HCT116 (cell line): ENCODE results near the gene MBNL2. TPM values are rescaled to one million over a fixed set of nuclear protein-coding genes. Genes with fewer than 3 reads are reported as not detected.

Source experiments
- ATAC-seq: fragments of 200-7000 bp; cut with Tn5 transposase; 2 replicates; pipeline ENCODE4 v1.9.1; 2020; ENCODE audit warnings: mild to moderate bottlenecking, moderate library complexity
- BruUV-seq: library from RNA; stranded (reverse); fragments of 400-500 nt; replicated peaks from 2 replicates; lab custom pipeline; 2021; lab: Mats Ljungman, UMichigan
- CTCF ChIA-PET: fragments of 300-600 bp; sonication (Branson Sonifier 250); formaldehyde crosslinking; loops from one replicate; lab custom pipeline; 2021; ENCODE audit warnings: antibody characterized with exemption; lab: Charles Lee
- POLR2A ChIA-PET: fragments of 300-600, 350-600 bp; sonication (Branson Sonifier 250); formaldehyde crosslinking; loops from one replicate; lab custom pipeline; 2021; ENCODE audit warnings: antibody characterized with exemption; lab: Charles Lee
- RAD21 ChIA-PET, 2 experiments: fragments of 300-600 bp; sonication (Branson Sonifier 250); formaldehyde crosslinking; loops; one replicate each; lab custom pipeline; 2023; ENCODE audit warnings: low total read pairs in 2 of 2; ENCODE audit not compliant: uncharacterized antibody in 2 of 2, unreplicated experiment in 2 of 2, low non-redundant PET in 1 of 2; lab: Charles Lee
- DNase-seq: peaks from one replicate; pipeline ENCODE4 v3.0.0-alpha.2; 2010; ENCODE audit warnings: low read depth, low spot score
- H2AFZ ChIP-seq: fragments of 200-600 bp; shearing (Covaris generic), sonication (generic); 2 replicates; pipeline ENCODE4 v1.6.1; 2017; ENCODE audit warnings: low read depth, mixed run types, mixed read lengths, antibody characterized with exemption, low read length; ENCODE audit not compliant: poor library complexity, severe bottlenecking
- H3K27ac ChIP-seq: 2 replicates; pipeline ENCODE4 v1.5.1; 2012; ENCODE audit warnings: low read depth, low read length
- H3K27me3 ChIP-seq: fragments of 200-600 bp; sonication (generic); 2 replicates; pipeline ENCODE4 v1.6.1; 2016; ENCODE audit warnings: mixed run types, low read length, mixed read lengths; ENCODE audit not compliant: insufficient read depth
- H3K36me3 ChIP-seq, 2 experiments: fragments of 200-500 bp in 1 of 2; fragments of 200-600 bp in 1 of 2; sonication (Bioruptor generic) in 1 of 2; sonication (generic) in 1 of 2; 2 replicates each; pipeline versions ENCODE4 v1.5.1 to v1.6.1; 2014 to 2016; ENCODE audit warnings: low read length in 2 of 2, inconsistent platforms in 1 of 2, mixed read lengths in 1 of 2, mixed run types in 1 of 2; ENCODE audit not compliant: insufficient read depth in 2 of 2, control insufficient read depth in 1 of 2
- H3K4me1 ChIP-seq, 2 experiments: fragments of 200-600 bp in 1 of 2; sonication (generic) in 1 of 2; 2 replicates each; pipeline versions ENCODE4 v1.5.1 to v1.6.1; 2012 to 2017; ENCODE audit warnings: low read length in 2 of 2, inconsistent platforms in 1 of 2, mild to moderate bottlenecking in 1 of 2, mixed read lengths in 1 of 2, mixed run types in 1 of 2, moderate library complexity in 1 of 2; ENCODE audit not compliant: insufficient read depth in 2 of 2, control insufficient read depth in 1 of 2
- H3K4me2 ChIP-seq: fragments of 200-600 bp; sonication (generic); 2 replicates; pipeline ENCODE4 v1.6.1; 2017; ENCODE audit warnings: mixed run types, low read length, mixed read lengths
- H3K4me3 ChIP-seq, 2 experiments: fragments of 200-600 bp in 1 of 2; sonication (generic) in 1 of 2; replicated peaks in 1 of 2; 2 replicates each; pipeline ENCODE4 v1.5.1; 2011 to 2016; ENCODE audit warnings: low read length in 2 of 2, control low read depth in 1 of 2, low read depth in 1 of 2, mild to moderate bottlenecking in 1 of 2, mixed read lengths in 1 of 2, mixed run types in 1 of 2
- H3K79me2 ChIP-seq: fragments of 200-600 bp; sonication (generic); 2 replicates; pipeline ENCODE4 v1.6.1; 2017; ENCODE audit warnings: mild to moderate bottlenecking, mixed run types, low read length, moderate library complexity, mixed read lengths; ENCODE audit not compliant: insufficient read depth
- H3K9ac ChIP-seq: fragments of 200-600 bp; sonication (generic); 2 replicates; pipeline ENCODE4 v1.6.1; 2016; ENCODE audit warnings: low read length, mixed read lengths
- H3K9me2 ChIP-seq: fragments of 200-600 bp; sonication (generic), shearing (Covaris generic); 2 replicates; pipeline ENCODE4 v1.6.1; 2017; ENCODE audit warnings: mixed run types, mild to moderate bottlenecking, moderate library complexity; ENCODE audit not compliant: insufficient read depth
- H3K9me3 ChIP-seq, 2 experiments: fragments of 200-500 bp in 1 of 2; fragments of 200-600 bp in 1 of 2; sonication (Bioruptor generic) in 1 of 2; sonication (generic) in 1 of 2; 2 replicates each; pipeline ENCODE4 v1.6.1; 2014 to 2017; ENCODE audit warnings: low read length in 2 of 2, mixed read lengths in 2 of 2, inconsistent platforms in 1 of 2, low read depth in 1 of 2, mild to moderate bottlenecking in 1 of 2, mixed run types in 1 of 2, moderate library complexity in 1 of 2; ENCODE audit not compliant: control insufficient read depth in 1 of 2, insufficient read depth in 1 of 2
- H4K20me1 ChIP-seq: fragments of 200-600 bp; sonication (generic), shearing (Covaris generic); 2 replicates; pipeline ENCODE4 v1.6.1; 2017; ENCODE audit warnings: mixed run types, mild to moderate bottlenecking, moderate library complexity; ENCODE audit not compliant: insufficient read depth
- CBX3 ChIP-seq: IDR thresholded peaks from 2 replicates; pipeline ENCODE4 v1.6.1; 2012; ENCODE audit warnings: low read depth
- CEBPB ChIP-seq: IDR thresholded peaks from 2 replicates; pipeline ENCODE4 v1.6.1; 2012; ENCODE audit warnings: low read depth
- JUND ChIP-seq: IDR thresholded peaks from 2 replicates; pipeline ENCODE4 v1.6.1; 2012
- YY1 ChIP-seq: IDR thresholded peaks from 2 replicates; pipeline ENCODE4 v1.6.1; 2011; ENCODE audit warnings: low read length, low read depth, moderate library complexity, mild to moderate bottlenecking; ENCODE audit not compliant: insufficient replicate concordance; ENCODE audit errors: extremely low read depth
- ZFX ChIP-seq: fragments of 450-650 bp; IDR thresholded peaks from 2 replicates; pipeline ENCODE4 v1.6.1; 2017
- ZNF274 ChIP-seq: fragments of 200-500 bp; sonication (Bioruptor generic); IDR thresholded peaks from 2 replicates; pipeline ENCODE4 v1.6.1; 2014; ENCODE audit warnings: mild to moderate bottlenecking, low read depth, low read length, inconsistent platforms
- intact Hi-C: fragments of 100-400 bp; cut with micrococcal nuclease; formaldehyde crosslinking; loops from 2 replicates; pipeline ENCODE4 v1.10.0; 2022
- total RNA-seq: library from RNA; stranded (reverse); gene quantifications from one replicate; pipeline ENCODE4 v1.2.1, GENCODE V29; 2021; ENCODE audit not compliant: unreplicated experiment

The MBNL2 gene
- total RNA-seq, 1 experiment from 2014 or later = 73.9 TPM

GRCh38 chr13:97408938-97409337, 186.8 kb downstream of the MBNL2 start:
- Histone ChIP-seq H3K4me1 (no peaks in the 10 kb centered on the region), H3K36me3 (no peaks in the 10 kb centered on the region), H3K4me2 (no peak overlapping the region), H2AFZ (no peak overlapping the region), H3K79me2 (no peaks in the 10 kb centered on the region), H3K9me2 (no peaks in the 10 kb centered on the region; the same call in 1 of the 2 replicates), H3K27me3 (no peaks in the 10 kb centered on the region), H4K20me1 (no peaks in the 10 kb centered on the region), H3K4me3 (no peak overlapping the region), H3K9ac (no peak overlapping the region), H3K27ac (no peak overlapping the region), H3K9me3 (no peaks in the 10 kb centered on the region)
- ATAC-seq (no peak), DNase-seq (no peak)
- TF ChIP-seq CBX3 (no peak), JUND (no peak), CEBPB (no peak), ZFX (no peak), ZNF274 (no peak)
- ChIA-PET RAD21 (no interaction called here), CTCF (no interaction called here), POLR2A (no interaction called here)
- BruUV-seq = no TSS peak
- intact Hi-C loops = no loop called here

DNA sequence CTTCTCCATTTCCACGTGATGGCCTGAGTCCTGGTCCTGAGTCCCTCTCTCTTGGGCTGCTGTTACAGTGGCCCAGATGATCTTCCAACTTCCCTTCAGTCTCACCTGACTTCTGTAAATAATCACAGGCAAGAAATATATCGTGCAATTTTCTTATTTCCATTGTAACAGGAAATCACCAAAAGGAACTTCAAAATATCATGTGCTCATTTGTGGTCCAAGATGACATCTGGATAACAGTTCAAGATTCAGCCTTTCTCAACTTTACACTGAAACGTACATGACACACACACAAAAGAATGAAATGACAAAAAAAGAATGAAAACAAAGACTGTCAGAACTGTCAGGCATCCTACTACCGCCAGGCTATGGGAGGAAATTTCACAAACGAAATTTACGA, 189.9 kb downstream of the MBNL2 start:
- no peaks in the 10 kb centered on the region for H4K20me1 ChIP-seq
- no peak overlapping the region for H3K4me2 ChIP-seq
- H3K36me3 ChIP-seq = no peaks in the 10 kb centered on the region
- ChIA-PET RAD21 (no interaction called here), CTCF (no interaction called here), POLR2A (no interaction called here)
- TF ChIP-seq YY1 (no peak), JUND (no peak), ZFX (no peak)
- no peaks in the 10 kb centered on the region for H3K4me1 ChIP-seq
- H3K9me2 ChIP-seq = no peaks in the 10 kb centered on the region
- no peak overlapping the region for H2AFZ ChIP-seq
- no peak overlapping the region for H3K27ac ChIP-seq
- BruUV-seq = no TSS peak
- intact Hi-C loops = no loop called here
- no peak for DNase-seq
- H3K4me3 ChIP-seq = no peak overlapping the region
- no peak overlapping the region for H3K9ac ChIP-seq
- no peak for ATAC-seq
- no peaks in the 10 kb centered on the region for H3K79me2 ChIP-seq
- H3K9me3 ChIP-seq = no peaks in the 10 kb centered on the region
- H3K27me3 ChIP-seq = no peaks in the 10 kb centered on the region
